ENCODE data around the gene AFAP1.

AFAP1 gene

DNA sequence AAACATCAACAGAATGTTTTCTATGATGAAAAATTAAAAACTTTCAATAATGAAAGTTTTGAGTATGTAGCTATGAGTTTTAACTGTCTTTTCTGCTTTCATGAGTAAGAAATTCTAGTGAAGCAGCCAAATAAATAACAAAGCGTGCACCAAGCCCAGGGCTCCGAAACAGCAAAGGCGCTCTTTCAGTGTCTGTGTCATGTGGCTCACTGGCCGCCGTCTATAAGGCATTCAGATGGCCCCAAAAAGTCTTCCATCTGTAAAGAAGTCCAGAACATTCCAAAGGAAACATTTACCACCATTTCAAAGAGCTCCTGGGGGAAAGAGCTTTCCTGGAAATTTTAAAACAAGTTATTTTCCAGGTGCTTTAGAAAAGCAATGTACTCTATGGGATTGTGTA, 139.9 kb downstream of the AFAP1 start:
- H2AFZ ChIP-seq (ENCODE audit: low read length): no peak overlapping the region
- no peak for TF ChIP-seq CTCF (conservative IDR thresholded peaks at IDR 0.05; ENCODE audit: low read length)
- no peak for TF ChIP-seq EZH2phosphoT487 (IDR thresholded peaks at IDR 0.05; ENCODE audit: borderline replicate concordance)
- no peaks in the 10 kb centered on the region for H4K20me1 ChIP-seq (ENCODE audit: insufficient read depth, low read length, poor library complexity, severe bottlenecking)
- no peaks in the 10 kb centered on the region for H3F3A ChIP-seq (ENCODE audit: low read depth)
- no peaks in the 10 kb centered on the region for H3K4me1 ChIP-seq (ENCODE audit: insufficient read depth, low read length, poor library complexity, severe bottlenecking)
- no peaks in the 10 kb centered on the region for H3K27me3 ChIP-seq (ENCODE audit: insufficient read depth, low read length, poor library complexity, severe bottlenecking)
- no peaks in the 10 kb centered on the region for H3K36me3 ChIP-seq (ENCODE audit: insufficient read depth, low read length)
- H3K4me2 ChIP-seq (ENCODE audit: low read depth, low read length, poor library complexity, severe bottlenecking): no peak overlapping the region
- no peaks in the 10 kb centered on the region for H3K79me2 ChIP-seq (ENCODE audit: insufficient read depth, low read length)
- H3K9ac ChIP-seq (ENCODE audit: low read depth, low read length, poor library complexity, severe bottlenecking): no peak overlapping the region
- no peaks in the 10 kb centered on the region for H3K9me3 ChIP-seq (ENCODE audit: insufficient read depth, low read depth, low read length)
- no peak overlapping the region for H3K4me3 ChIP-seq (ENCODE audit: low read length, poor library complexity, severe bottlenecking)
- no peaks in the 10 kb centered on the region for H3K9me2 ChIP-seq (replicated peaks; ENCODE audit: low read depth, low read length)

DNA sequence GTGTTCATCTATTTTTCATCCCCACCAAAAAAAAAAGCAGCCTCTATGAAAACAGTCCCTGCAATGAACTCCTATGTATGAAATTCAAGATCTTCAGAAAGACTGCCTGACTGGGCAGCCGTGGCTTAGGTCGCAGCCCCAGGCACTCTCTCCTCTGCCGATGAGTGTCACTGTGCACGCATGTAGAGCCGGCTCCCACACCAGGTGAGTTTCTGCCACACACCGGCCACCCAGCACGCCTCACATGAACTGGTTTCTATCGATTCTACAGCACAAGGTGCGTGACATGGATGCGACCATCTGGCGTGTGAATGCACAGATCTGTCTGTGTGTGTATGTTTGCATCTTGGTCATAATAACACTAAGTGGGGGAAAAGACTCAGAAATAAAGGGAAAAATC, 140.4 kb downstream of the AFAP1 start:
- H3K4me1 ChIP-seq (ENCODE audit: insufficient read depth, low read length, poor library complexity, severe bottlenecking): no peaks in the 10 kb centered on the region
- no peak for TF ChIP-seq EZH2phosphoT487 (IDR thresholded peaks at IDR 0.05; ENCODE audit: borderline replicate concordance)
- TF ChIP-seq CTCF (conservative IDR thresholded peaks at IDR 0.05; ENCODE audit: low read length): no peak
- no peak overlapping the region for H3K9ac ChIP-seq (ENCODE audit: low read depth, low read length, poor library complexity, severe bottlenecking)
- no peaks in the 10 kb centered on the region for H3K9me2 ChIP-seq (replicated peaks; ENCODE audit: low read depth, low read length)
- no peaks in the 10 kb centered on the region for H3F3A ChIP-seq (ENCODE audit: low read depth)
- H3K4me2 ChIP-seq (ENCODE audit: low read depth, low read length, poor library complexity, severe bottlenecking): no peak overlapping the region
- no peaks in the 10 kb centered on the region for H3K9me3 ChIP-seq (ENCODE audit: insufficient read depth, low read depth, low read length)
- no peaks in the 10 kb centered on the region for H3K36me3 ChIP-seq (ENCODE audit: insufficient read depth, low read length)
- no peaks in the 10 kb centered on the region for H3K79me2 ChIP-seq (ENCODE audit: insufficient read depth, low read length)
- no peaks in the 10 kb centered on the region for H4K20me1 ChIP-seq (ENCODE audit: insufficient read depth, low read length, poor library complexity, severe bottlenecking)
- H3K4me3 ChIP-seq (ENCODE audit: low read length, poor library complexity, severe bottlenecking): no peak overlapping the region
- H3K27me3 ChIP-seq (ENCODE audit: insufficient read depth, low read length, poor library complexity, severe bottlenecking): no peaks in the 10 kb centered on the region
- H2AFZ ChIP-seq (ENCODE audit: low read length): no peak overlapping the region

GRCh38 chr4:7798178-7798995, 141.3 kb downstream of the AFAP1 start:
- H4K20me1 ChIP-seq (ENCODE audit: insufficient read depth, low read length, poor library complexity, severe bottlenecking): no peaks in the 10 kb centered on the region
- H3K79me2 ChIP-seq (ENCODE audit: insufficient read depth, low read length): no peaks in the 10 kb centered on the region
- H3K9ac ChIP-seq (ENCODE audit: low read depth, low read length, poor library complexity, severe bottlenecking): no peak overlapping the region
- no peaks in the 10 kb centered on the region for H3K9me3 ChIP-seq (ENCODE audit: insufficient read depth, low read depth, low read length)
- no peaks in the 10 kb centered on the region for H3K36me3 ChIP-seq (ENCODE audit: insufficient read depth, low read length)
- H3K4me3 ChIP-seq (ENCODE audit: low read length, poor library complexity, severe bottlenecking): no peak overlapping the region
- no peak for TF ChIP-seq EZH2phosphoT487 (IDR thresholded peaks at IDR 0.05; ENCODE audit: borderline replicate concordance)
- no peak for TF ChIP-seq CTCF (conservative IDR thresholded peaks at IDR 0.05; ENCODE audit: low read length)
- no peak overlapping the region for H3K4me2 ChIP-seq (ENCODE audit: low read depth, low read length, poor library complexity, severe bottlenecking)
- H3F3A ChIP-seq (ENCODE audit: low read depth): no peaks in the 10 kb centered on the region
- no peaks in the 10 kb centered on the region for H3K9me2 ChIP-seq (replicated peaks; ENCODE audit: low read depth, low read length)
- H2AFZ ChIP-seq (ENCODE audit: low read length): no peak overlapping the region
- H3K27me3 ChIP-seq (ENCODE audit: insufficient read depth, low read length, poor library complexity, severe bottlenecking): no peaks in the 10 kb centered on the region
- no peaks in the 10 kb centered on the region for H3K4me1 ChIP-seq (ENCODE audit: insufficient read depth, low read length, poor library complexity, severe bottlenecking)

Data from Loucy (cell line).